Transverse colon (tissue), 3 donors: ENCODE measurements around the gene HBE1.

Experiments
- EP300 ChIP-seq: sonication (generic); formaldehyde crosslinking; IDR thresholded peaks from one replicate; pipeline ENCODE4 v1.6.1; 2017; ENCODE audit warnings: antibody characterized with exemption, low read depth
- TF ChIP-seq, protein P1 (sequence below), 5 experiments: fragments of 200-600 bp in 3 of 5; fragments of 450-650 bp in 2 of 5; sonication (generic) in 3 of 5; IDR thresholded peaks; 1 replicate in 2 of 5; 2 replicates in 3 of 5; pipeline ENCODE4 v1.5.1; 2016 to 2017; ENCODE audit warnings: antibody characterized with exemption in 5 of 5, inconsistent platforms in 3 of 5, mild to moderate bottlenecking in 2 of 5, moderate library complexity in 1 of 5

DNA sequence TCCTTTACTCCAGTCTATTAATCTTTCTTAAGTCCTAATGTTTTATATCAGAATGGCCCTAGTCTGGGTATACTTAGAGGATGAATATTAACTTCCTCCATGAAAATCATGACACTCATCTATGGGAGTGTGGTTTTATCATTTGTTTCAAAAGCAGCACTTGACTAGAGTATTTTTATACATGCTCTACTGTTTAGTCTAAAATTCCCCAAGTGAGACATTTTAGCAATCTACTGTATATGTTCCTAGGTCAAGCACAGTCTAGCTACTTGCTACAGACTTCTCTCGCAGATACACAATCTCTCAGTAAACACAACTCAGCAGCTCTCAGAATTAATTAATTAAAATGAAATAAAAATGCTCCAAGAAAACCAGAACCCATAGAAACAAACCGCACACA is 39.9 kb downstream of the HBE1 start:
- TF ChIP-seq, protein P1, sequence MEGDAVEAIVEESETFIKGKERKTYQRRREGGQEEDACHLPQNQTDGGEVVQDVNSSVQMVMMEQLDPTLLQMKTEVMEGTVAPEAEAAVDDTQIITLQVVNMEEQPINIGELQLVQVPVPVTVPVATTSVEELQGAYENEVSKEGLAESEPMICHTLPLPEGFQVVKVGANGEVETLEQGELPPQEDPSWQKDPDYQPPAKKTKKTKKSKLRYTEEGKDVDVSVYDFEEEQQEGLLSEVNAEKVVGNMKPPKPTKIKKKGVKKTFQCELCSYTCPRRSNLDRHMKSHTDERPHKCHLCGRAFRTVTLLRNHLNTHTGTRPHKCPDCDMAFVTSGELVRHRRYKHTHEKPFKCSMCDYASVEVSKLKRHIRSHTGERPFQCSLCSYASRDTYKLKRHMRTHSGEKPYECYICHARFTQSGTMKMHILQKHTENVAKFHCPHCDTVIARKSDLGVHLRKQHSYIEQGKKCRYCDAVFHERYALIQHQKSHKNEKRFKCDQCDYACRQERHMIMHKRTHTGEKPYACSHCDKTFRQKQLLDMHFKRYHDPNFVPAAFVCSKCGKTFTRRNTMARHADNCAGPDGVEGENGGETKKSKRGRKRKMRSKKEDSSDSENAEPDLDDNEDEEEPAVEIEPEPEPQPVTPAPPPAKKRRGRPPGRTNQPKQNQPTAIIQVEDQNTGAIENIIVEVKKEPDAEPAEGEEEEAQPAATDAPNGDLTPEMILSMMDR (IDR thresholded peaks at IDR 0.05): no peak
- TF ChIP-seq EP300: no peak
